ENCODE measurements around the gene TAF15.

The TAF15 gene

GRCh38 chr17:35864853-35865252, 55.6 kb downstream of the TAF15 start:
- Mint-ChIP-seq H3K36me3 (ENCODE audit: low read depth) (peaks cover under 1% of the 10 kb centered on the region), H3K4me3 (no peak overlapping the region), H3K27ac (no peak overlapping the region), H3K27me3 (ENCODE audit: low read depth) (peaks cover 4% of the 10 kb centered on the region), H3K9me3 (no peaks in the 10 kb centered on the region), H3K4me1 (peaks cover 11% of the 10 kb centered on the region)
- TF ChIP-seq CTCF (IDR thresholded peaks at IDR 0.05; ENCODE audit: unreplicated experiment in 3 of 3): no peak

GRCh38 chr17:35865412-35866340, 56.4 kb downstream of the TAF15 start:
- H3K4me3 Mint-ChIP-seq: no peak overlapping the region
- peaks cover 4% of the 10 kb centered on the region for H3K27me3 Mint-ChIP-seq (ENCODE audit: low read depth)
- H3K4me1 Mint-ChIP-seq: peaks cover 11% of the 10 kb centered on the region
- H3K9me3 Mint-ChIP-seq: no peaks in the 10 kb centered on the region
- TF ChIP-seq CTCF (IDR thresholded peaks at IDR 0.05; ENCODE audit: unreplicated experiment in 3 of 3): no peak
- H3K36me3 Mint-ChIP-seq (ENCODE audit: low read depth): no peaks in the 10 kb centered on the region
- peak overlapping the region in 1 of 3 experiments; percentile 13 for H3K27ac Mint-ChIP-seq

- Mint-ChIP-seq H3K4me3 (no peak overlapping the region), H3K36me3 (ENCODE audit: low read depth) (no peaks in the 10 kb centered on the region), H3K9me3 (no peaks in the 10 kb centered on the region), H3K4me1 (peaks cover 11% of the 10 kb centered on the region), H3K27me3 (ENCODE audit: low read depth) (peaks cover 4% of the 10 kb centered on the region), H3K27ac (peak overlapping the region in 1 of 3 experiments; percentile 13)
- TF ChIP-seq CTCF (IDR thresholded peaks at IDR 0.05; ENCODE audit: unreplicated experiment in 3 of 3): no peak
Measured at GRCh38 chr17:35866341-35866950, 57.2 kb downstream of the TAF15 start.

GRCh38 chr17:35867574-35867973, 58.3 kb downstream of the TAF15 start:
- H3K4me3 Mint-ChIP-seq: no peak overlapping the region
- no peaks in the 10 kb centered on the region for H3K9me3 Mint-ChIP-seq
- H3K36me3 Mint-ChIP-seq (ENCODE audit: low read depth): no peaks in the 10 kb centered on the region
- peaks cover 4% of the 10 kb centered on the region for H3K27me3 Mint-ChIP-seq (ENCODE audit: low read depth)
- H3K4me1 Mint-ChIP-seq: peaks cover 11% of the 10 kb centered on the region
- H3K27ac Mint-ChIP-seq: no peak overlapping the region
- no peak for TF ChIP-seq CTCF (IDR thresholded peaks at IDR 0.05; ENCODE audit: unreplicated experiment in 3 of 3)

GRCh38 chr17:35868737-35869136, 59.5 kb downstream of the TAF15 start, which contains the start of gene HEATR9:
Gene HEATR9, minus strand, starts transcription at chr17:35868891. Its CDS starts 149 bp downstream, at chr17:35868742.
- no peak within 1 kb of the TSS for H3K27ac Mint-ChIP-seq
- no peaks in the 10 kb centered on the region for H3K27me3 Mint-ChIP-seq (ENCODE audit: low read depth)
- no peaks in the 10 kb centered on the region for H3K9me3 Mint-ChIP-seq
- TF ChIP-seq CTCF (IDR thresholded peaks at IDR 0.05; ENCODE audit: unreplicated experiment in 3 of 3): no peak
- H3K36me3 Mint-ChIP-seq (ENCODE audit: low read depth): no peaks in the 10 kb centered on the region
- H3K4me1 Mint-ChIP-seq: peaks cover 11% of the 10 kb centered on the region
- H3K4me3 Mint-ChIP-seq: no peak within 1 kb of the TSS

Measured in nephron (organoid).